Upper lobe of left lung (tissue), 4 donors: ENCODE results near the gene PRR5L.

Source experiments
- CTCF ChIP-seq, 6 experiments: fragments of 450-650 bp in 4 of 6; fragments of 200-600 bp in 2 of 6; sonication (generic) in 2 of 6; IDR thresholded peaks; one replicate each; pipeline ENCODE4 v1.5.1; 2016 to 2019; ENCODE audit warnings: antibody characterized with exemption in 6 of 6
- EP300 ChIP-seq, 4 donors: sonication (generic); formaldehyde crosslinking; IDR thresholded peaks; one replicate each; pipeline ENCODE4 v1.5.1; 2017; ENCODE audit warnings: antibody characterized with exemption in 4 of 4, control low read depth in 2 of 4

- TF ChIP-seq CTCF (IDR thresholded peaks at IDR 0.05) (no peak), EP300 (IDR thresholded peaks at IDR 0.05) (no peak)
Measured at GRCh38 chr11:36305047-36305446, 9.0 kb downstream of the PRR5L start.
